Fibroblast of the aortic adventitia (primary cell): ENCODE results near the gene DHX32. TPM values are rescaled to one million over a fixed set of nuclear protein-coding genes. Genes with fewer than 3 reads are reported as not detected.

Experiments
- DNase-seq: peaks from one replicate; pipeline ENCODE4 v3.0.0-alpha.2; 2010; ENCODE audit warnings: low read depth
- H3K4me3 ChIP-seq: 2 replicates; pipeline ENCODE4 v1.5.1; 2011; ENCODE audit warnings: low read depth, mild to moderate bottlenecking, control low read depth, low read length, moderate library complexity
- total RNA-seq: library from RNA; depleted of rRNA; stranded (reverse); fragments of >200 nt; gene quantifications from 2 replicates; pipeline ENCODE4 v1.2.3, GENCODE V29; 2012; ENCODE audit warnings: low replicate concordance
- TF ChIP-seq, protein P1 (sequence below): IDR thresholded peaks from 2 replicates; pipeline ENCODE4 v1.5.1; 2011; ENCODE audit warnings: mild to moderate bottlenecking, low read length, control low read depth, inconsistent platforms; ENCODE audit not compliant: insufficient read depth

The DHX32 gene
- total RNA-seq, 1 donor = 31.3 TPM

- no peak overlapping the region for H3K4me3 ChIP-seq
- TF ChIP-seq, protein P1, sequence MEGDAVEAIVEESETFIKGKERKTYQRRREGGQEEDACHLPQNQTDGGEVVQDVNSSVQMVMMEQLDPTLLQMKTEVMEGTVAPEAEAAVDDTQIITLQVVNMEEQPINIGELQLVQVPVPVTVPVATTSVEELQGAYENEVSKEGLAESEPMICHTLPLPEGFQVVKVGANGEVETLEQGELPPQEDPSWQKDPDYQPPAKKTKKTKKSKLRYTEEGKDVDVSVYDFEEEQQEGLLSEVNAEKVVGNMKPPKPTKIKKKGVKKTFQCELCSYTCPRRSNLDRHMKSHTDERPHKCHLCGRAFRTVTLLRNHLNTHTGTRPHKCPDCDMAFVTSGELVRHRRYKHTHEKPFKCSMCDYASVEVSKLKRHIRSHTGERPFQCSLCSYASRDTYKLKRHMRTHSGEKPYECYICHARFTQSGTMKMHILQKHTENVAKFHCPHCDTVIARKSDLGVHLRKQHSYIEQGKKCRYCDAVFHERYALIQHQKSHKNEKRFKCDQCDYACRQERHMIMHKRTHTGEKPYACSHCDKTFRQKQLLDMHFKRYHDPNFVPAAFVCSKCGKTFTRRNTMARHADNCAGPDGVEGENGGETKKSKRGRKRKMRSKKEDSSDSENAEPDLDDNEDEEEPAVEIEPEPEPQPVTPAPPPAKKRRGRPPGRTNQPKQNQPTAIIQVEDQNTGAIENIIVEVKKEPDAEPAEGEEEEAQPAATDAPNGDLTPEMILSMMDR = no peak
- DNase-seq = no peak
These were observed 28.6 kb downstream of the DHX32 start for GRCh38 chr10:125852487-125852886.

GRCh38 chr10:125850766-125851731, 30.0 kb downstream of the DHX32 start:
- TF ChIP-seq, protein P1 = no peak
- DNase-seq = no peak
- H3K4me3 ChIP-seq = no peak overlapping the region

DNA sequence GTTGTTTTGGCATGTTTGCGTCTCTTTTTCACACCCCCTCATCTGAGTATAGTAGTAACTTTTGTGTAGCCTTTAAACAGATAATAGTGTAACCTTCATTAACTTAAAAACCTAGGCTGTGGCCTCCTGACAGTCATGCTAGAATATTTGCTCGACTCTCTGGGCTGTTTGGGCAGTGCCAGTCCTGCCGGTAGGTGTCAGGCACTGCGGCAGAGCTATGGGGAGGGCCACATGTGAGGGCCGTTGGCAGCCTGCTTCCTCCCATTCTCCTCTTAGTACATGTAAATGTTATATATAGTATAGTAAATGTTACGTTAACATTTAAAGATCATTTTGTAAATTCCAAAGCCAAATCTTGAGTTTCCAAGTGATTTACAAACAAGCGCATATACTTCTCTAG, 31.6 kb downstream of the DHX32 start:
- TF ChIP-seq, protein P1 = no peak
- H3K4me3 ChIP-seq = no peak overlapping the region
- DNase-seq = no peak

- H3K4me3 ChIP-seq = no peak overlapping the region
- TF ChIP-seq, protein P1 = no peak
- no peak for DNase-seq
These were observed 32.2 kb downstream of the DHX32 start for GRCh38 chr10:125848857-125849256.

GRCh38 chr10:125848371-125848770, 32.7 kb downstream of the DHX32 start:
- no peak for DNase-seq
- TF ChIP-seq, protein P1 = no peak
- no peak overlapping the region for H3K4me3 ChIP-seq

DNA sequence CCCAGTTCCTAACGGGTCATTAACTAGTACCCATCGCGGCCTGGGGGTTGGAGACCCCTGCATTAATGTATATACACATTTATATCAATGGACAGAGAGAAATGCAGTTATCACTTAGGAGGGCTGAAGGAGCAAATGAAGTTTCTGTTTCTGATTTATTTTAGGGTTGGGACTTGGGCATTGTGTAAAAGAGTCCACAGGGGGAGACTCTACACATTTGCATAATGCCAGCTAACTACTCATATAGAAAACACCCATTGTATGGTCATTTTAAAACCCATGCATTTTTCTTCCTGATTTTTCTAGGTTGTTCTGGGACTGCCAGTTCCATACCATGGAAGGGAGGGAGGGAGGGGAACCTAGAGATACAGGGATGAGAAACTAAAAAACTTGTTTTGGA, 34.2 kb downstream of the DHX32 start:
- TF ChIP-seq, protein P1 = no peak
- H3K4me3 ChIP-seq = no peak overlapping the region
- DNase-seq = no peak

DNA sequence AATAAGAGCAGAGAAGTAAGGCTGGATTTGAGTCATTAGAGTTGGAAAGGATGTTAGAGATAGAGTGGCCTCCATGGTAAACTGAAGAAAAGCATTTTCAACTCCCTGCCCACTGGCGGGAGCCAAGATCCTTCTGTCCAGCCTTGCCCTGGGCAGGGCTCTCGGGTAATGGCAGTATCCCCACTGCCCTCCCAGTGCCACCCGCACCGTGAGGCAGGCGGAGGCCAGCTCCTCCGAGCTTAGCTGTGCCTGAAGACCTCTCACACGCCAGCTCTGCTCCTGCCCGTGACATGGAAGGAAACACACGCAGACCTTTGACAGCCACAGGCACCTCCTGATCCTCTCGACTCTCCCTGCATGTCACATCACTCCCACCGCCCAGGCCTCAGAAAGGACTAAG, 35.5 kb downstream of the DHX32 start:
- TF ChIP-seq, protein P1 = no peak
- H3K4me3 ChIP-seq = no peak overlapping the region
- DNase-seq = no peak
